Panc1 (cell line): ENCODE data around the gene CLPTM1L. TPM values are rescaled to one million over a fixed set of nuclear protein-coding genes. Genes with fewer than 3 reads are reported as not detected.

ENCODE experiments used
- ATAC-seq: fragments of 200-7000 bp; cut with Tn5 transposase; 2 replicates; pipeline ENCODE4 v1.9.1; 2020; ENCODE audit warnings: mild to moderate bottlenecking, moderate library complexity
- BruUV-seq: library from RNA; stranded (reverse); fragments of 400-500 nt; replicated peaks from 2 replicates; lab custom pipeline; 2021; lab: Mats Ljungman, UMichigan
- CTCF ChIA-PET: fragments of 300-600 bp; sonication (Branson Sonifier 250); formaldehyde crosslinking; loops from one replicate; lab custom pipeline; 2022; ENCODE audit warnings: antibody characterized with exemption; lab: Charles Lee
- POLR2A ChIA-PET: fragments of 300-600 bp; sonication (Branson Sonifier 250); formaldehyde crosslinking; loops from one replicate; lab custom pipeline; 2022; ENCODE audit warnings: antibody characterized with exemption; lab: Charles Lee
- DNase-seq: peaks from one replicate; pipeline ENCODE4 v3.0.0-alpha.2; 2010; ENCODE audit warnings: low read depth, low spot score
- H3K27ac ChIP-seq: 2 replicates; pipeline ENCODE4 v1.5.1; 2011; ENCODE audit warnings: mild to moderate bottlenecking, low read length, inconsistent platforms
- H3K27me3 ChIP-seq: fragments of 200-500 bp; sonication (Bioruptor generic); 2 replicates; pipeline ENCODE4 v1.6.0; 2014; ENCODE audit warnings: low read length, inconsistent platforms; ENCODE audit not compliant: control insufficient read depth, insufficient read depth
- H3K36me3 ChIP-seq: fragments of 200-500 bp; sonication (Bioruptor generic); 2 replicates; pipeline ENCODE4 v1.5.1; 2014; ENCODE audit warnings: inconsistent platforms, mild to moderate bottlenecking, low read length, moderate library complexity; ENCODE audit not compliant: control insufficient read depth, insufficient read depth
- H3K4me1 ChIP-seq: 2 replicates; pipeline ENCODE4 v1.5.1; 2011; ENCODE audit warnings: inconsistent platforms, mild to moderate bottlenecking, low read length, moderate library complexity; ENCODE audit not compliant: control insufficient read depth, insufficient read depth
- H3K4me3 ChIP-seq, 2 experiments: 2 replicates each; pipeline ENCODE4 v1.5.1; 2011 to 2012; ENCODE audit warnings: low read depth in 2 of 2, low read length in 2 of 2, mild to moderate bottlenecking in 2 of 2, inconsistent platforms in 1 of 2, moderate library complexity in 1 of 2
- H3K9me3 ChIP-seq: fragments of 200-500 bp; sonication (Bioruptor generic); 2 replicates; pipeline ENCODE4 v1.5.1; 2014; ENCODE audit warnings: low read depth, mild to moderate bottlenecking, inconsistent platforms, low read length, moderate library complexity; ENCODE audit not compliant: control insufficient read depth, insufficient read depth
- CTCF ChIP-seq: fragments of 450-650 bp; IDR thresholded peaks from 2 replicates; pipeline ENCODE4 v1.5.1; 2017; ENCODE audit warnings: mild to moderate bottlenecking
- POLR2AphosphoS5 ChIP-seq: IDR thresholded peaks from 2 replicates; pipeline ENCODE4 v1.6.1; 2012; ENCODE audit warnings: mild to moderate bottlenecking, low read depth, low read length, moderate library complexity
- REST ChIP-seq, 2 experiments: IDR thresholded peaks; 2 replicates each; pipeline ENCODE4 v1.6.1; 2011 to 2012; ENCODE audit warnings: low read depth in 2 of 2, control low read depth in 1 of 2, low read length in 1 of 2, mild to moderate bottlenecking in 1 of 2, moderate library complexity in 1 of 2; ENCODE audit not compliant: insufficient read depth in 1 of 2
- SIN3A ChIP-seq: IDR thresholded peaks from 2 replicates; pipeline ENCODE4 v1.6.1; 2012; ENCODE audit warnings: low read depth, mild to moderate bottlenecking, low read length, moderate library complexity, borderline replicate concordance; ENCODE audit not compliant: insufficient read depth
- in situ Hi-C: cut with HindIII; loops from 2 replicates; pipeline ENCODE4 v1.10.0; 2016; ENCODE audit warnings: low sequenced_read_pairs, low pct_unique_long_range_greater_than_20kb
- intact Hi-C: fragments of 100-400 bp; cut with micrococcal nuclease; formaldehyde crosslinking; loops from one replicate; pipeline ENCODE4 v1.10.0; 2022; ENCODE audit not compliant: unreplicated experiment
- total RNA-seq: library from RNA; stranded (reverse); gene quantifications from one replicate; pipeline ENCODE4 v1.2.1, GENCODE V29; 2021; ENCODE audit not compliant: unreplicated experiment

CLPTM1L gene
- total RNA-seq, 1 experiment from 2014 or later: 188 TPM

- no peak for ATAC-seq
- no peaks in the 10 kb centered on the region for H3K9me3 ChIP-seq
- ChIA-PET POLR2A (no interaction called here), CTCF (no interaction called here)
- BruUV-seq: no TSS peak
- H3K4me3 ChIP-seq: no peak overlapping the region
- TF ChIP-seq POLR2AphosphoS5: no peak
- no peak for TF ChIP-seq CTCF
- no peak for TF ChIP-seq REST (IDR thresholded peaks at IDR 0.05; ENCODE audit: insufficient read depth in 1 of 2, low read depth in 2 of 2, low read length in 1 of 2)
- TF ChIP-seq SIN3A: no peak
- intact Hi-C loops: no loop called here
- in situ Hi-C loops: no loop called here
- no peaks in the 10 kb centered on the region for H3K27me3 ChIP-seq
- H3K36me3 ChIP-seq: no peaks in the 10 kb centered on the region
- DNase-seq: no peak
- no peaks in the 10 kb centered on the region; the same call in 1 of the 2 replicates for H3K4me1 ChIP-seq
- H3K27ac ChIP-seq: no peak overlapping the region
Measured at GRCh38 chr5:1299961-1300360, 44.9 kb downstream of the CLPTM1L start.

GRCh38 chr5:1299511-1299850, 45.4 kb downstream of the CLPTM1L start:
- no TSS peak for BruUV-seq
- Histone ChIP-seq H3K9me3 (no peaks in the 10 kb centered on the region), H3K4me3 (no peak overlapping the region), H3K27ac (no peak overlapping the region), H3K4me1 (no peaks in the 10 kb centered on the region; the same call in 1 of the 2 replicates), H3K36me3 (no peaks in the 10 kb centered on the region), H3K27me3 (no peaks in the 10 kb centered on the region)
- CTCF ChIA-PET: no interaction called here
- POLR2A ChIA-PET: no interaction called here
- no peak for ATAC-seq
- no peak for TF ChIP-seq POLR2AphosphoS5
- TF ChIP-seq CTCF: no peak
- TF ChIP-seq SIN3A: no peak
- intact Hi-C loops: no loop called here
- DNase-seq: no peak
- in situ Hi-C loops: no loop called here
